ENCODE data around the gene KRTAP4-8. TPM values are rescaled to one million over a fixed set of nuclear protein-coding genes. Genes with fewer than 3 reads are reported as not detected.

Gene KRTAP4-8
- total and polyA plus RNA-seq, 2 of the 8 experiments (the other 6 are each of a cell fraction or from before 2014, with no cell fraction given) = not detected

DNA sequence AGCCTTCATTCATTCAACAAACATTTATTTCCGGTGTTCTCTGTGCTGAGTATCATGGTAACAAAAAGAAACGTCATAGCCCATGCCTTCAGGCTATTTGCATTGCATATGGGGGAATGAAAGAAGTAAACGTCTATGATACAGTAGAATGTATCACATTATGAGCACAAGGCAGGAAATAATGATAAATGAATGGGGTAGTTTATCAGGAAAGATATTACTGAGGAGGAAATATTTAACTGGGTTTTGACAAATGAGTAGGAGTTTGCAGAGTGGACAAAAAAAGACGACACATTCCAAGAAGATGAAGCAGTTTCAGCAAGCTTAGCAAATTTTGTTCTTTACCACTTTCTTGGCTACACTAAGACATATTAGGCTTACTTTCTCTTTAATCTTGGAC is 15.3 kb downstream of the KRTAP4-8 start:
- no peak overlapping the region for H3K4ac ChIP-seq (replicated peaks; ENCODE audit: insufficient read length, low read depth, low read length)
- H3K27ac ChIP-seq (ENCODE audit: low read depth, low read length) = no peak overlapping the region
- peaks cover 0 to 1% (median 0%) of the 10 kb centered on the region in 4 experiments; a peak in 1 of 7 replicates for H3K4me1 ChIP-seq (replicated peaks in 1 of 4; ENCODE audit: control insufficient read depth in 3 of 4, insufficient read depth in 4 of 4, low read length in 3 of 4)
- H3K56ac ChIP-seq (replicated peaks; ENCODE audit: insufficient read length, low read depth, low read length) = no peak overlapping the region
- WGBS, 2 experiments (ENCODE audit: extremely low coverage in 1 of 2, insufficient coverage in 1 of 2, insufficient read length in 1 of 2, insufficient replicate concordance in 2 of 2, low coverage in 1 of 2, low lambda C conversion rate in 2 of 2, missing lambda C conversion rate in 1 of 2) = 60% methylated on average over 4 of the region's 4 CpGs; no CpG with 5 or more reads in 1 of the 2 experiments
- no peak overlapping the region for H4K5ac ChIP-seq (ENCODE audit: insufficient read length, low read depth, low read length)
- H3K4me3 ChIP-seq (ENCODE audit: extremely low read depth in 1 of 4, insufficient read depth in 2 of 4, low read depth in 3 of 4, low read length in 4 of 4) = no peak overlapping the region
- TF ChIP-seq POU5F1 (IDR thresholded peaks at IDR 0.05; ENCODE audit: low read depth, low read length) (no peak), RAD21 (IDR thresholded peaks at IDR 0.05 in 1 of 2, conservative IDR thresholded peaks at IDR 0.05 in 1 of 2; ENCODE audit: low read depth in 2 of 2, low read length in 2 of 2) (no peak), RXRA (IDR thresholded peaks at IDR 0.05; ENCODE audit: insufficient read depth, low read depth, low read length) (no peak), SIN3A (conservative IDR thresholded peaks at IDR 0.05 in 1 of 2, IDR thresholded peaks at IDR 0.05 in 1 of 2; ENCODE audit: low read depth in 1 of 2, low read length in 2 of 2) (no peak), CREB1 (IDR thresholded peaks at IDR 0.05) (no peak), CBX5 (IDR thresholded peaks at IDR 0.05; ENCODE audit: low read depth, low read length) (no peak)
- TF ChIP-seq, protein P1, sequence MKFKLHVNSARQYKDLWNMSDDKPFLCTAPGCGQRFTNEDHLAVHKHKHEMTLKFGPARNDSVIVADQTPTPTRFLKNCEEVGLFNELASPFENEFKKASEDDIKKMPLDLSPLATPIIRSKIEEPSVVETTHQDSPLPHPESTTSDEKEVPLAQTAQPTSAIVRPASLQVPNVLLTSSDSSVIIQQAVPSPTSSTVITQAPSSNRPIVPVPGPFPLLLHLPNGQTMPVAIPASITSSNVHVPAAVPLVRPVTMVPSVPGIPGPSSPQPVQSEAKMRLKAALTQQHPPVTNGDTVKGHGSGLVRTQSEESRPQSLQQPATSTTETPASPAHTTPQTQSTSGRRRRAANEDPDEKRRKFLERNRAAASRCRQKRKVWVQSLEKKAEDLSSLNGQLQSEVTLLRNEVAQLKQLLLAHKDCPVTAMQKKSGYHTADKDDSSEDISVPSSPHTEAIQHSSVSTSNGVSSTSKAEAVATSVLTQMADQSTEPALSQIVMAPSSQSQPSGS (IDR thresholded peaks at IDR 0.05; ENCODE audit: low read length) = no peak
- TF ChIP-seq, protein P2, sequence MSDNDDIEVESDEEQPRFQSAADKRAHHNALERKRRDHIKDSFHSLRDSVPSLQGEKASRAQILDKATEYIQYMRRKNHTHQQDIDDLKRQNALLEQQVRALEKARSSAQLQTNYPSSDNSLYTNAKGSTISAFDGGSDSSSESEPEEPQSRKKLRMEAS (IDR thresholded peaks at IDR 0.05) = no peak
- H3K9me3 ChIP-seq (ENCODE audit: insufficient read depth in 2 of 2, low read depth in 1 of 2, low read length in 1 of 2) = no peaks in the 10 kb centered on the region
- H2AK5ac ChIP-seq (ENCODE audit: low read depth, low read length) = no peak overlapping the region
- no peak for FAIRE-seq
- H4K91ac ChIP-seq (replicated peaks; ENCODE audit: insufficient read length, low read length) = no peak overlapping the region
- no peak overlapping the region for H2BK120ac ChIP-seq (replicated peaks; ENCODE audit: low read depth, low read length)
- H3K14ac ChIP-seq (ENCODE audit: insufficient read length) = no peak overlapping the region
- no peak overlapping the region for H3K9ac ChIP-seq (replicated peaks in 1 of 4; ENCODE audit: extremely low read depth in 1 of 4, low read depth in 3 of 4, low read length in 3 of 4)
- H2AFZ ChIP-seq (ENCODE audit: low read length) = no peak overlapping the region
- no peak overlapping the region for H2BK15ac ChIP-seq (ENCODE audit: low read length)
- no peaks in the 10 kb centered on the region for H3K23me2 ChIP-seq (ENCODE audit: low read depth, low read length)
- no peaks in the 10 kb centered on the region for H3K36me3 ChIP-seq (ENCODE audit: control insufficient read depth in 2 of 4, insufficient read depth in 4 of 4, low read length in 3 of 4)
- H2BK5ac ChIP-seq (ENCODE audit: low read depth, low read length) = no peak overlapping the region
- no peak for DNase-seq (ENCODE audit: low read depth in 1 of 2, low spot score in 2 of 2)
- H3K4me2 ChIP-seq (ENCODE audit: insufficient read depth in 1 of 2, low read depth in 2 of 2, low read length in 2 of 2) = no peak overlapping the region
- H2BK12ac ChIP-seq (ENCODE audit: low read depth, low read length) = no peak overlapping the region
- no peaks in the 10 kb centered on the region for H4K20me1 ChIP-seq (replicated peaks in 1 of 2; ENCODE audit: control insufficient read depth in 1 of 2, insufficient read depth in 2 of 2, low read length in 2 of 2)
- ChIA-PET POLR2A (ENCODE audit: partially characterized antibody) (no interaction called here), CTCF (ENCODE audit: partially characterized antibody) (no interaction called here)
- no peak overlapping the region for H3K23ac ChIP-seq (ENCODE audit: insufficient read length)
- no peak overlapping the region for H4K8ac ChIP-seq (ENCODE audit: extremely low read depth, insufficient read depth, low read length)
- H3K79me2 ChIP-seq (ENCODE audit: control insufficient read depth in 1 of 2, insufficient read depth in 2 of 2, low read length in 2 of 2) = no peaks in the 10 kb centered on the region
- H3K27me3 ChIP-seq (replicated peaks in 1 of 4; ENCODE audit: control insufficient read depth in 3 of 4, extremely low read depth in 1 of 4, insufficient read depth in 3 of 4, low read length in 3 of 4) = no peaks in the 10 kb centered on the region
- H2BK20ac ChIP-seq (ENCODE audit: low read length) = no peak overlapping the region
- H3K79me1 ChIP-seq (ENCODE audit: low read depth, low read length) = no peaks in the 10 kb centered on the region
- no peak overlapping the region for H3K18ac ChIP-seq (ENCODE audit: extremely low read depth, low read length)
